Progenitor cell of endocrine pancreas (in vitro differentiated cells): ENCODE data around the gene HSD17B11. TPM values are rescaled to one million over a fixed set of nuclear protein-coding genes. Genes with fewer than 3 reads are reported as not detected.

Source experiments
- DNase-seq: peaks from one replicate; pipeline ENCODE4 v3.0.0; 2021; ENCODE audit warnings: low spot score; ENCODE audit not compliant: unreplicated experiment
- H3K27ac Mint-ChIP-seq: 2 replicates; pipeline ENCODE4 v1.8.0; 2021; ENCODE audit warnings: mild to moderate bottlenecking, moderate library complexity, mixed read lengths
- H3K27me3 Mint-ChIP-seq: 2 replicates; pipeline ENCODE4 v1.8.0; 2021; ENCODE audit warnings: mixed read lengths
- H3K36me3 Mint-ChIP-seq: 2 replicates; pipeline ENCODE4 v1.8.0; 2022; ENCODE audit warnings: mixed read lengths; ENCODE audit not compliant: insufficient read depth
- H3K4me1 Mint-ChIP-seq: 2 replicates; pipeline ENCODE4 v1.8.0; 2021; ENCODE audit warnings: low read depth, mixed read lengths
- H3K4me3 Mint-ChIP-seq: 2 replicates; pipeline ENCODE4 v1.8.0; 2021; ENCODE audit warnings: low read depth, mild to moderate bottlenecking, moderate library complexity, mixed read lengths
- H3K9me3 Mint-ChIP-seq: 2 replicates; pipeline ENCODE4 v1.8.0; 2021; ENCODE audit warnings: low read depth, mixed read lengths
- total RNA-seq: library from RNA; stranded (reverse); gene quantifications from 2 replicates; pipeline ENCODE4 v1.2.1, GENCODE V29; 2021
- TF ChIP-seq, protein P1 (sequence below): fragments of 200-600 bp; sonication (generic); IDR thresholded peaks from one replicate; pipeline ENCODE4 v1.5.0; 2021; ENCODE audit warnings: antibody characterized with exemption, mild to moderate bottlenecking; ENCODE audit not compliant: unreplicated experiment

The HSD17B11 gene
- total RNA-seq, 1 donor from 2014 or later = 28.2 TPM

DNA sequence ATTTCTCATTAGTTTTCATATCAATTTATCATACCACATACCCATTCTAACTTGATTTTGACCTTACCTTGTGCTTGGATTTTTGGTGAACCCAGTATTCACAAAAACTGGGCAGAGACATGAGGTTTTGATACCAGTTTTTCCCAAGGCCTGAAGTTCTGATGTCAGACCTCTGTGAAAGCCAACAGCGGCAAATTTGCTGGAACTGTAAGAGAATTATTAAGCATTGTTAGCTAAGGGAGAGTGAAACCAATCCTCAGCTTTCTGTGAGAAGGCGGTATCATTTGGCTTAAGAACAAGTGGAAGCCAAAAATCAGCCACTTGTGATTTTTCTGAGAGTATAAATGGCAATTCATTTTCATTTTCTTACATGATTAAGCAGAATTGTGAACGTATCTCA, 77.2 kb downstream of the HSD17B11 start:
- Mint-ChIP-seq H3K27me3 (no peaks in the 10 kb centered on the region), H3K4me1 (no peaks in the 10 kb centered on the region), H3K27ac (no peak overlapping the region), H3K36me3 (no peaks in the 10 kb centered on the region), H3K4me3 (no peak overlapping the region), H3K9me3 (no peaks in the 10 kb centered on the region)
- TF ChIP-seq, protein P1, sequence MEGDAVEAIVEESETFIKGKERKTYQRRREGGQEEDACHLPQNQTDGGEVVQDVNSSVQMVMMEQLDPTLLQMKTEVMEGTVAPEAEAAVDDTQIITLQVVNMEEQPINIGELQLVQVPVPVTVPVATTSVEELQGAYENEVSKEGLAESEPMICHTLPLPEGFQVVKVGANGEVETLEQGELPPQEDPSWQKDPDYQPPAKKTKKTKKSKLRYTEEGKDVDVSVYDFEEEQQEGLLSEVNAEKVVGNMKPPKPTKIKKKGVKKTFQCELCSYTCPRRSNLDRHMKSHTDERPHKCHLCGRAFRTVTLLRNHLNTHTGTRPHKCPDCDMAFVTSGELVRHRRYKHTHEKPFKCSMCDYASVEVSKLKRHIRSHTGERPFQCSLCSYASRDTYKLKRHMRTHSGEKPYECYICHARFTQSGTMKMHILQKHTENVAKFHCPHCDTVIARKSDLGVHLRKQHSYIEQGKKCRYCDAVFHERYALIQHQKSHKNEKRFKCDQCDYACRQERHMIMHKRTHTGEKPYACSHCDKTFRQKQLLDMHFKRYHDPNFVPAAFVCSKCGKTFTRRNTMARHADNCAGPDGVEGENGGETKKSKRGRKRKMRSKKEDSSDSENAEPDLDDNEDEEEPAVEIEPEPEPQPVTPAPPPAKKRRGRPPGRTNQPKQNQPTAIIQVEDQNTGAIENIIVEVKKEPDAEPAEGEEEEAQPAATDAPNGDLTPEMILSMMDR = no peak
- DNase-seq = no peak

DNA sequence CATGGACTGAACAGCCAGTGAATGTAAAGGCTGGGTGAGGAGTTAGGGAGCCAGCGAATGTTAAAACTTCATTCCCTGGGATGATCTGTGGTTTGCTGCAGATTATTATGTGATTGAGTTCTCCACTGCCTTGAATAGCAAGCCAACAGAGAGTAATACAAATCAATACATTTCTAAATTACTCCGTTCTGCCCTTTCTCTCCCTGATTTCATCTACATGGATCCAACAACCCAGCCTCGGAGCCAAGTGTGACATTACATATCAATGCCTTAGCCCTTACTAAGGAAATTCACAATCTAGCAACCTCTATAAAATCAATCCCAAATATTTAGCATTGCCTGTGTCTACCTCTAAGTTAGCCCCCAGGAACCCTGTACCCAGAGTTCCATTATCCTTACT, 79.3 kb downstream of the HSD17B11 start:
- Mint-ChIP-seq H3K9me3 (no peaks in the 10 kb centered on the region), H3K27ac (no peak overlapping the region), H3K27me3 (no peaks in the 10 kb centered on the region), H3K4me1 (no peaks in the 10 kb centered on the region), H3K4me3 (no peak overlapping the region), H3K36me3 (no peaks in the 10 kb centered on the region)
- TF ChIP-seq, protein P1 = no peak
- DNase-seq = no peak

DNA sequence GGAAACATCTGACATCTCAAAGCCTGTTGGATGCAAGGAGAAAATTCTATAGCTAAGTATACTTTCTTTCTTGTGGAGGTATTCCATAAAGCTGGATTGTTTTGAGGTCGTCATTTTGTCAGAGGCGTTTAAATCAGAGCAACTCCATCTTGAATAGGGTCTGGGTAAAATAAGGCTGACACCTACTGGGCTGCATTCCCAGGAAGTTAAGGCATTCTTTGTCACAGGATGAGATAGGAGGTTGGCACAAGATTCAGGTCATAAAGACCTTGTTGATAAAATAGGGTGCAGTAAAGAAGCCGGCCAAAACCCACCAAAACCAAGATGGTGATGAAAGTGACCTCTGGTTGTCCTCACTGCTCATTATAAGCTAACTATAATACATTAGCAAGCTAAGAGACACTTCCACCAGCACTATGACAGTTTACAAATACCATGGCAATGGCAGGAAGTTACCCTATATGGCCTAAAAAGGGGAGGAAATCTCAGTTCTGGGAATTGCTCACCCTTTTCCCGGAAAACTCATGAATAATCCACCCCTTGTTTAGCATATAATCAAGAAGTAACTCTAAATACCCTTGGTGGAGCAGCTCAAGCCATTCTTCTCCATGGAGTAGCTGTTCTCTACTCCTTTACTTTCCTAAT, 80.2 kb downstream of the HSD17B11 start:
- TF ChIP-seq, protein P1 = no peak
- no peaks in the 10 kb centered on the region for H3K9me3 Mint-ChIP-seq
- no peak overlapping the region for H3K27ac Mint-ChIP-seq
- no peaks in the 10 kb centered on the region for H3K36me3 Mint-ChIP-seq
- H3K4me1 Mint-ChIP-seq = peaks cover 4% of the 10 kb centered on the region
- no peaks in the 10 kb centered on the region for H3K27me3 Mint-ChIP-seq
- no peak for DNase-seq
- H3K4me3 Mint-ChIP-seq = no peak overlapping the region

DNA sequence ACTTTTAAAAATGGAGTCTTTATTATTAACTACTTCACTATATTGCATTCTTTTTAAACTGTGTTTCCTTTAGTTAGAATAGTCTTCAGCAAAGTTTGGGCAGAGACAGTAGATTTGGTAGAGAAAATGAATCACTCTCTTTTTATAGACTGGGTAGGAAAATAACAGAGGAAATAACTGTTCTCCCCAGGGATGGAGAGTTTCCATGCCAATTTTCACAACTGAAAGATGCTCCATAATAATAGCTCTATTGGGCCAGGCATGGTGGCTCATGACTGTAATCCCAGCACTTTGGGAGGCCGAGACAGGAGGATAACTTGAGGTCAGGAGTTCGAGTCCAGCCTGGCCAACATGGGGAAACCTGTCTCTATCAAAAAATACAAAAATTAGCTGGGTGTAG, 81.4 kb downstream of the HSD17B11 start:
- Mint-ChIP-seq H3K4me1 (peaks cover 12% of the 10 kb centered on the region), H3K9me3 (no peaks in the 10 kb centered on the region), H3K36me3 (no peaks in the 10 kb centered on the region), H3K4me3 (no peak overlapping the region), H3K27me3 (no peaks in the 10 kb centered on the region), H3K27ac (no peak overlapping the region)
- TF ChIP-seq, protein P1 = no peak
- no peak for DNase-seq

DNA sequence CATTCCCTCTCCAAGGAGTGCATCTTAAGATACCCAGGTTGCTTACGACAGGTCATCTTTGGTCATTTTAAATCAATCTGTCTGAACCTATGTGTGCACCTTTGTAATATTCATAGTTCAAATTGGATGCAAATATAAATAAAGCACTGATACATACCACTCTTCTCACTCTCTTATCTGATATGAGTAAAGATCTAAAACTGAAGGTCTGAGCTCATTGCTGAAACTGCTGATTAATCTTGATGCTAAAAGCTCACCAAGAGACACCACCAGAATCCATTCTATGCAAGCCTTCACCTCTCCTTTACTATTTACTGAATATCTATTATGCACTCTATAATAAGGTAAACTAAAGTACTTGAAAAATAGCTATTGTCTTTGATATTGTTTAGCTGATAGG, 84.9 kb downstream of the HSD17B11 start:
- DNase-seq = no peak
- no peaks in the 10 kb centered on the region for H3K27me3 Mint-ChIP-seq
- H3K4me3 Mint-ChIP-seq = no peak overlapping the region
- no peaks in the 10 kb centered on the region for H3K36me3 Mint-ChIP-seq
- no peak overlapping the region for H3K27ac Mint-ChIP-seq
- no peaks in the 10 kb centered on the region for H3K9me3 Mint-ChIP-seq
- TF ChIP-seq, protein P1 = no peak
- peaks cover 16% of the 10 kb centered on the region for H3K4me1 Mint-ChIP-seq
